ENCODE data around the gene SCN2B.

DNA sequence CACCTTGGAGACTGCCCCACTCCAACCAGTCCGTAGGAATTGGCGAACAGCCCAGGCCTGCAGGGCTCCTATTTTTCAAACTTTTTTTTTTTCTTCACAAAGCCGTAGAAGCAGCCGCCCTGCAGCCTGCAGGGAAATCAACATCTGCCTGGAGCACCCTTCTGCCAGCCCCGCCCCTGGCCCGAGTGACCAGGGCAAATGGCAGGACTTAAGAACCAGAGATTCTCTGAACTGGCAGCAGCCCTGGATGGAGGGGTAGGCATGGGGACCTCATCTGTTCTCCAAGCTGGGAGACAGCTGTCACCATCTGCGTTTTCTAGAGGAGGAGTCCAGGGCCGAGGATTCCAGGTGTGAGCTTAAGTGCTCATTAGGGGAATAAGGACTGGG is 5.6 kb downstream of the SCN2B start:
- TF ChIP-seq, protein P1, sequence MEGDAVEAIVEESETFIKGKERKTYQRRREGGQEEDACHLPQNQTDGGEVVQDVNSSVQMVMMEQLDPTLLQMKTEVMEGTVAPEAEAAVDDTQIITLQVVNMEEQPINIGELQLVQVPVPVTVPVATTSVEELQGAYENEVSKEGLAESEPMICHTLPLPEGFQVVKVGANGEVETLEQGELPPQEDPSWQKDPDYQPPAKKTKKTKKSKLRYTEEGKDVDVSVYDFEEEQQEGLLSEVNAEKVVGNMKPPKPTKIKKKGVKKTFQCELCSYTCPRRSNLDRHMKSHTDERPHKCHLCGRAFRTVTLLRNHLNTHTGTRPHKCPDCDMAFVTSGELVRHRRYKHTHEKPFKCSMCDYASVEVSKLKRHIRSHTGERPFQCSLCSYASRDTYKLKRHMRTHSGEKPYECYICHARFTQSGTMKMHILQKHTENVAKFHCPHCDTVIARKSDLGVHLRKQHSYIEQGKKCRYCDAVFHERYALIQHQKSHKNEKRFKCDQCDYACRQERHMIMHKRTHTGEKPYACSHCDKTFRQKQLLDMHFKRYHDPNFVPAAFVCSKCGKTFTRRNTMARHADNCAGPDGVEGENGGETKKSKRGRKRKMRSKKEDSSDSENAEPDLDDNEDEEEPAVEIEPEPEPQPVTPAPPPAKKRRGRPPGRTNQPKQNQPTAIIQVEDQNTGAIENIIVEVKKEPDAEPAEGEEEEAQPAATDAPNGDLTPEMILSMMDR (conservative IDR thresholded peaks at IDR 0.05 in 1 of 2, IDR thresholded peaks at IDR 0.05 in 1 of 2; ENCODE audit: low read depth in 1 of 2, low read length in 2 of 2) = no peak
- TF ChIP-seq EZH2 (IDR thresholded peaks at IDR 0.05; ENCODE audit: low read length, missing control alignments) = no peak

Data from fibroblast of lung (primary cell).